ENCODE results near the gene ADAMTS5. TPM values are rescaled to one million over a fixed set of nuclear protein-coding genes. Genes with fewer than 3 reads are reported as not detected.

The ADAMTS5 gene
- total RNA-seq, 3 donors from 2014 or later, result 1.1 to 8.7 (median 5.5) TPM

GRCh38 chr21:26973226-26973625 lies 6.3 kb upstream of the ADAMTS5 start:
- Histone ChIP-seq H3K36me3 (ENCODE audit: low read depth) (no peaks in the 10 kb centered on the region), H3K9me3 (no peaks in the 10 kb centered on the region), H3K4me3 (no peak overlapping the region), H3K4me1 (ENCODE audit: low read depth) (no peaks in the 10 kb centered on the region)
- ATAC-seq (no peak), DNase-seq (no peak)
- intact Hi-C loops (cut with DNase I, micrococcal nuclease), result no loop called here
- TF ChIP-seq CTCF (IDR thresholded peaks at IDR 0.05), result no peak

- no peak for DNase-seq
- no peak for ATAC-seq
- Histone ChIP-seq H3K36me3 (ENCODE audit: low read depth) (no peaks in the 10 kb centered on the region), H3K9me3 (no peaks in the 10 kb centered on the region), H3K4me1 (ENCODE audit: low read depth) (no peaks in the 10 kb centered on the region), H3K4me3 (no peak overlapping the region)
- intact Hi-C loops (cut with DNase I, micrococcal nuclease), result no loop called here
- TF ChIP-seq CTCF (IDR thresholded peaks at IDR 0.05), result no peak
These were observed 5.3 kb upstream of the ADAMTS5 start for GRCh38 chr21:26972192-26972591.

- H3K4me3 ChIP-seq, result no peak overlapping the region
- H3K9me3 ChIP-seq, result no peaks in the 10 kb centered on the region
- no peaks in the 10 kb centered on the region for H3K4me1 ChIP-seq (ENCODE audit: low read depth)
- intact Hi-C loops (cut with DNase I, micrococcal nuclease), result no loop called here
- H3K36me3 ChIP-seq (ENCODE audit: low read depth), result no peaks in the 10 kb centered on the region
- ATAC-seq (no peak), DNase-seq (no peak)
- TF ChIP-seq CTCF (IDR thresholded peaks at IDR 0.05), result no peak
These were observed 3.3 kb upstream of the ADAMTS5 start for GRCh38 chr21:26969971-26970725.

GRCh38 chr21:26966649-26967061 lies 233 bp downstream of the ADAMTS5 start:
- ATAC-seq (no peak), DNase-seq (peak in 2 of 3 donors; percentile 18 to 38)
- intact Hi-C loops (cut with DNase I, micrococcal nuclease), result no loop called here
- Histone ChIP-seq H3K4me1 (ENCODE audit: low read depth) (no peaks in the 10 kb centered on the region), H3K4me3 (no peak overlapping the region), H3K9me3 (no peaks in the 10 kb centered on the region), H3K36me3 (ENCODE audit: low read depth) (no peaks in the 10 kb centered on the region)
- TF ChIP-seq CTCF (IDR thresholded peaks at IDR 0.05), result no peak

- peak; percentile 5 to 48 (median 32) for DNase-seq
- intact Hi-C loops (cut with DNase I, micrococcal nuclease), result no loop called here
- no peak for TF ChIP-seq CTCF (IDR thresholded peaks at IDR 0.05)
- peak overlapping the region; percentile 11 for H3K4me3 ChIP-seq
- H3K9me3 ChIP-seq, result no peaks in the 10 kb centered on the region
- no peaks in the 10 kb centered on the region for H3K36me3 ChIP-seq (ENCODE audit: low read depth)
- ATAC-seq, result peak; percentile 38
- no peaks in the 10 kb centered on the region for H3K4me1 ChIP-seq (ENCODE audit: low read depth)
These were observed 844 bp downstream of the ADAMTS5 start for GRCh38 chr21:26965907-26966581.

All from mucosa of descending colon (tissue), 3 donors.